ACC112 (cell line): ENCODE measurements around the gene SORCS3.

Experiments
- H2AFZ ChIP-seq: fragments of 200-600 bp; sonication (generic); one replicate; pipeline ENCODE4 v1.6.0; 2017; ENCODE audit warnings: antibody characterized with exemption, low read length; ENCODE audit not compliant: unreplicated experiment
- H3K27ac ChIP-seq: fragments of 200-600 bp; sonication (generic); 2 replicates; pipeline ENCODE4 v1.5.1; 2014; ENCODE audit warnings: low read depth, mild to moderate bottlenecking, antibody characterized with exemption, low read length, moderate library complexity
- H3K27me3 ChIP-seq: fragments of 200-600 bp; sonication (generic); 2 replicates; pipeline ENCODE4 v1.6.1; 2014; ENCODE audit warnings: mild to moderate bottlenecking, antibody characterized with exemption, low read length, moderate library complexity, mixed read lengths; ENCODE audit not compliant: insufficient read depth
- H3K36me3 ChIP-seq: fragments of 200-600 bp; sonication (generic); 2 replicates; pipeline ENCODE4 v1.6.1; 2016; ENCODE audit warnings: mild to moderate bottlenecking, antibody characterized with exemption, low read length, moderate library complexity, mixed read lengths; ENCODE audit not compliant: insufficient read depth
- H3K4me1 ChIP-seq: fragments of 200-600 bp; sonication (generic); one replicate; pipeline ENCODE4 v1.6.1; 2016; ENCODE audit warnings: low read length, mixed read lengths; ENCODE audit not compliant: insufficient read depth, unreplicated experiment, control insufficient read depth
- H3K4me3 ChIP-seq: fragments of 200-600 bp; sonication (generic); 2 replicates; pipeline ENCODE4 v1.5.1; 2014; ENCODE audit warnings: mild to moderate bottlenecking, low read depth, low read length
- H3K79me2 ChIP-seq: fragments of 200-600 bp; sonication (generic); one replicate; pipeline ENCODE4 v1.6.0; 2016; ENCODE audit warnings: low read length; ENCODE audit not compliant: control insufficient read depth, unreplicated experiment, insufficient read depth

Gene SORCS3

DNA sequence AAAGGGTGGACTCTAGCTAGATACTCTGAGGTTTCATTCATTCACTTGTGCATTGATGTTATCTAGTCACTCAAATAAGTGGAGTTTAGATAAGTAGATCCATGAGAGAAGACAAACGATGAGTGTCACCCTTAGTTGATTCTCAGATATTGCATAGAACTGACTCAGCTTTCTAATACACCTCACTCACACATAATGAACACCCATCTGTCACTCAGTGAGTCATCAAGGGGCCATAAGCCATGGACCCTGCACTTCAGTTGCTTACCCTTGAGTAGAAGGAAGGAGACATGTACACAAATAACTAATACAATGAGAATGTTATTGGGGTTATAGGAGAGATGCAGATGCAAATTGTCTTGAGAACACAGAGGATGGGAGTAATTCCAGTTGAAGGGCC, 163.8 kb downstream of the SORCS3 start:
- no peaks in the 10 kb centered on the region for H3K36me3 ChIP-seq
- H3K27me3 ChIP-seq = no peaks in the 10 kb centered on the region
- H3K27ac ChIP-seq = no peak overlapping the region
- no peaks in the 10 kb centered on the region for H3K4me1 ChIP-seq
- no peak overlapping the region for H2AFZ ChIP-seq
- no peak overlapping the region for H3K4me3 ChIP-seq
- no peaks in the 10 kb centered on the region for H3K79me2 ChIP-seq

DNA sequence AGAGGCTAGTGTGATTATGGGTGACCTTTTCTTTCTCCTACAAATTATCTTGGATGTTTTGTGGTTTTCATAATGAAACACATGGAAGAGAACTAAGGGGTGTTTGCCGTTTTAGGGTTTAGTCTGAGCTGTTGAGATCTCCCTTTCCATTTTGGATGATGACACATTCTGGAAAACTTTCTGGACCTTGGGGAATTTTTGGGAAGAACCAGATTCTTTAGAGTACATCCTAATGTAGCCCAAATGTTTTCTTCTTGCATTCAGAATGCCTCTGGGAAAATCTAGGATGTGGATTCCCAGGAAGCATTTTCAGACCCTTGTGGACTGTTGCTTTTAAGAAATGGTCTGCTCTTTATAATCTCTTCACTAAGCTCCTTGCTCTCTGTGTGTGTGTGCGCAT, 165.7 kb downstream of the SORCS3 start:
- H2AFZ ChIP-seq = no peak overlapping the region
- H3K36me3 ChIP-seq = no peaks in the 10 kb centered on the region
- H3K79me2 ChIP-seq = no peaks in the 10 kb centered on the region
- H3K27me3 ChIP-seq = no peaks in the 10 kb centered on the region
- no peak overlapping the region for H3K27ac ChIP-seq
- H3K4me3 ChIP-seq = no peak overlapping the region
- no peaks in the 10 kb centered on the region for H3K4me1 ChIP-seq

GRCh38 chr10:104807581-104808310, 166.7 kb downstream of the SORCS3 start:
- H3K79me2 ChIP-seq = no peaks in the 10 kb centered on the region
- H3K27ac ChIP-seq = no peak overlapping the region
- H3K4me3 ChIP-seq = no peak overlapping the region
- no peaks in the 10 kb centered on the region for H3K27me3 ChIP-seq
- H2AFZ ChIP-seq = no peak overlapping the region
- no peaks in the 10 kb centered on the region for H3K36me3 ChIP-seq
- H3K4me1 ChIP-seq = no peaks in the 10 kb centered on the region

DNA sequence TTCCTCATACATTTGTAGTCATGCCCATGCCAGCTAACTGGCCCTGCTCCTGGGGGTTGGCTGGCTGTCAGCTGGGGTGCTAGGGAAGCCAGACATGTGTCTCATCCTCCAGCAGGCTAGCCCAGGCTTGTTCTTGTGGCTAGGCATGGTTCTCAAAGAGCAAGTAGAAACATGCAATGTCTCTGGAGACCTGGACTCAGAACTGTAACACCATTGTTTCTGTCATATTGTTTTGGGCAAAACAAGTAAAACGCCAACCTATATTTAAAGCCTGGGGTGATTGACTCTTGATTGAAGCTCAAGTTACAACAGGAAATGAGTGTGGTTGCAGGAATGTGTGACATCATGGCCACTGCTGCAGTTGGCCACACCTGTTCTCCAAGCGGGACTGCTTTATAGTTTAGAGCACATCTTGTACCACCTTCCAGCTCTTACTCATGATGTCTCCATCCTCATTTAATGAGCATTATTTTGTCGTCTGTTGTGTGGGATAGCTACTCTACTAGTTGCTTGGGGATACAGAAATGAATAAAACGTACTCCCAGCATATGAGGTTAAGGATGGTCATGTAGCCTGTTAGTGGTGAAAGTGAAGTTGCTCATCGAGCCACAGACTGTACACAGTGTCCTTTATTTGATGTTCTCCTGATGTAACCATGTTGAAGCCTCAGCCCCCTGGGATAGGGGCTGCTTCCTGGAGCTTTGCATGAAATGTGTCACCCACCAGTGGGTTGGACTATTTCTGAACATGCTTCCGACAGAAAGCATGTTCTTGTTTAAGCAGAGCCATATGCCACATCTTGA, 168.4 kb downstream of the SORCS3 start:
- H3K79me2 ChIP-seq = no peaks in the 10 kb centered on the region
- no peak overlapping the region for H3K4me3 ChIP-seq
- H3K4me1 ChIP-seq = no peaks in the 10 kb centered on the region
- no peak overlapping the region for H3K27ac ChIP-seq
- H3K27me3 ChIP-seq = no peaks in the 10 kb centered on the region
- H2AFZ ChIP-seq = no peak overlapping the region
- H3K36me3 ChIP-seq = no peaks in the 10 kb centered on the region

DNA sequence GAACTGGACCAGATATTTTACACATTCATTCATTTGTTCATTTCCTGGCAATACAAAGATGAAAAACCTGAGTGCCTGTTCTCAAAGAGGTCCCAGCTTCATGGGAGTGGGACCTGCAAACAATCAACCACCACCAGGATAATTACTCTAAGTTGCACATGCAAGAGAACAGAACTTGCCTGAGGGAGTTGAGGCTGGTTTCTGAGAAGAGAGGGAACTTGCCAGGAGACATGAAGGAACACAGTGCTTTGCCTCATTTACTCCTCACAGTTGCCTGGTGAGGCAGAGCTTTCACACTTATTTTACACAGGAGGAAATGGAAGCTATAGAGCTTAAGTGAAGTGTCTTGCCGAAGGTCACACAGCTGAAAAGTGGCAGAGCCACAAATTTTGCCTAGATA, 170.1 kb downstream of the SORCS3 start:
- Histone ChIP-seq H3K27ac (no peak overlapping the region), H3K4me3 (no peak overlapping the region), H3K4me1 (no peaks in the 10 kb centered on the region), H3K79me2 (no peaks in the 10 kb centered on the region), H2AFZ (no peak overlapping the region), H3K36me3 (no peaks in the 10 kb centered on the region), H3K27me3 (no peaks in the 10 kb centered on the region)

GRCh38 chr10:104816501-104816900, 175.4 kb downstream of the SORCS3 start:
- H3K4me1 ChIP-seq = no peaks in the 10 kb centered on the region
- no peak overlapping the region for H2AFZ ChIP-seq
- H3K27me3 ChIP-seq = no peaks in the 10 kb centered on the region
- no peaks in the 10 kb centered on the region for H3K79me2 ChIP-seq
- no peak overlapping the region for H3K4me3 ChIP-seq
- H3K27ac ChIP-seq = no peak overlapping the region
- H3K36me3 ChIP-seq = no peaks in the 10 kb centered on the region

- no peaks in the 10 kb centered on the region for H3K4me1 ChIP-seq
- H3K4me3 ChIP-seq = no peak overlapping the region
- no peaks in the 10 kb centered on the region for H3K79me2 ChIP-seq
- no peaks in the 10 kb centered on the region for H3K27me3 ChIP-seq
- no peak overlapping the region for H3K27ac ChIP-seq
- H3K36me3 ChIP-seq = no peaks in the 10 kb centered on the region
- H2AFZ ChIP-seq = no peak overlapping the region
Observed at GRCh38 chr10:104819731-104820130, 178.6 kb downstream of the SORCS3 start.

GRCh38 chr10:104822088-104822487, 181.0 kb downstream of the SORCS3 start:
- Histone ChIP-seq H3K4me3 (no peak overlapping the region), H3K36me3 (no peaks in the 10 kb centered on the region), H3K27me3 (no peaks in the 10 kb centered on the region), H2AFZ (no peak overlapping the region), H3K27ac (no peak overlapping the region), H3K79me2 (no peaks in the 10 kb centered on the region), H3K4me1 (no peaks in the 10 kb centered on the region)

DNA sequence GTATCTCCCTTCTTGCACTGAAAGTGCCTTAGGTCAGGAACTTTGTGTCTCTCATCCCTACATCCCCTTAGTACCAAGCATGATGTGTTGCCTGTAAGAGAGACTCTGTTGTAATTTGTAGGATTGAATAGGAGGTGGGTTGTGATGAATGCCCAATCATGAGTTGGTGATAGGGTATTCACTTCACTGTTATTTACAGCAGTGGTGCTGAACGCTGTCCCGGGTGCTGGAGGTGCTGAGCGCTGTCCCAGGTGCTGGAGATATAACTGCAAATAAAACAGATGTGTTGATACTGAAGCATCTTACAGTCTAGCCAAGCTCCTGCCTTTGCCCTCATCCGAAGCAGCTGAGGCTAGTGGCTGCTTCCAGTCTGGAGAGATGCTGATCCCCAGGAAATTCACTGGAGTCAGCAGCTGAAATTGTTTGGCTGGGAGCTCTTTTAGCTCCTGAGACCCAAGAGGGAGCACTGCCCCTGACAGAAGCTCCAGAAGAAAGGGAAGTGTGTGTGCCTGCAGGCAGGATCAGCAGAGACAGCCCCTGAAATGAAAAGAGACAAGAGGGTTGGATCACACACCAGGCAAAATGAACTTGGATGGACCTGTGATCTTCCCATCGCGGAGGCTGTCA, 183.4 kb downstream of the SORCS3 start:
- no peak overlapping the region for H3K4me3 ChIP-seq
- H2AFZ ChIP-seq = no peak overlapping the region
- no peaks in the 10 kb centered on the region for H3K27me3 ChIP-seq
- no peak overlapping the region for H3K27ac ChIP-seq
- H3K4me1 ChIP-seq = no peaks in the 10 kb centered on the region
- H3K79me2 ChIP-seq = no peaks in the 10 kb centered on the region
- no peaks in the 10 kb centered on the region for H3K36me3 ChIP-seq

DNA sequence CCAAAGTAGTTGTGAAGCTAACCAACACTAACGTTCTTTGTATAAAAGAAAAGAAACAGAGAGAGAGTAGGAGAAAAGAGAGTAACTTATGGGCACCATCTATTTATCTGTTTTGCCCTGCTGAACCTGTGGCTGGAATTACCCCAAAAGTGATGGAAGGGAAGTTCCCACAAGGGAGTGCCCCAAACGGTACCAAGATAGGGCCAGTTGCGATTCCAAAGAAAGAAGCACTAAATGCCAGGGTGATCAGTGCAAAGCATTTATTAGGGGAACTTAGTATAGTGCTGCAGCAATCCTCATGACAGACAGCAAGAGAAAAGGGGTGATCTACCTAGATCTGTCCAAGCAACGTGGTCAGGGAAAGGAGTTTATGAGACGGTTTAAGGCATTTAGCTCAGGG, 190.2 kb downstream of the SORCS3 start:
- Histone ChIP-seq H3K27me3 (no peaks in the 10 kb centered on the region), H3K4me3 (no peak overlapping the region), H3K4me1 (no peaks in the 10 kb centered on the region), H3K36me3 (no peaks in the 10 kb centered on the region), H2AFZ (no peak overlapping the region), H3K79me2 (no peaks in the 10 kb centered on the region), H3K27ac (no peak overlapping the region)
